Stomach smooth muscle (tissue), 2 donors: ENCODE measurements around the gene DKC1.

ENCODE experiments used
- H3K27ac ChIP-seq: one replicate; pipeline ENCODE4 v1.7.0; 2013; ENCODE audit warnings: mild to moderate bottlenecking, low read length, inconsistent platforms
- H3K27me3 ChIP-seq, 2 donors: one replicate each; pipeline ENCODE4 v1.7.0; 2013; ENCODE audit warnings: low read length in 2 of 2; ENCODE audit not compliant: insufficient read depth in 2 of 2, control insufficient read depth in 1 of 2
- H3K36me3 ChIP-seq, 2 donors: one replicate each; pipeline ENCODE4 v1.7.0; 2013; ENCODE audit warnings: low read length in 2 of 2; ENCODE audit not compliant: control insufficient read depth in 2 of 2, insufficient read depth in 2 of 2
- H3K4me1 ChIP-seq: one replicate; pipeline ENCODE4 v1.7.0; 2013; ENCODE audit warnings: low read length; ENCODE audit not compliant: control insufficient read depth, insufficient read depth
- H3K4me3 ChIP-seq, 2 donors: one replicate each; pipeline ENCODE4 v1.7.0; 2013; ENCODE audit warnings: low read length in 2 of 2
- H3K9ac ChIP-seq, 2 donors: one replicate each; pipeline ENCODE4 v1.7.0; 2013; ENCODE audit warnings: low read length in 2 of 2, mild to moderate bottlenecking in 1 of 2
- H3K9me3 ChIP-seq, 2 donors: one replicate each; pipeline ENCODE4 v1.7.0; 2013; ENCODE audit warnings: low read length in 2 of 2; ENCODE audit not compliant: control insufficient read depth in 2 of 2
- donor health status: healthy.
- donor health status: Pancreatic carcinoma.

DKC1 gene

DNA sequence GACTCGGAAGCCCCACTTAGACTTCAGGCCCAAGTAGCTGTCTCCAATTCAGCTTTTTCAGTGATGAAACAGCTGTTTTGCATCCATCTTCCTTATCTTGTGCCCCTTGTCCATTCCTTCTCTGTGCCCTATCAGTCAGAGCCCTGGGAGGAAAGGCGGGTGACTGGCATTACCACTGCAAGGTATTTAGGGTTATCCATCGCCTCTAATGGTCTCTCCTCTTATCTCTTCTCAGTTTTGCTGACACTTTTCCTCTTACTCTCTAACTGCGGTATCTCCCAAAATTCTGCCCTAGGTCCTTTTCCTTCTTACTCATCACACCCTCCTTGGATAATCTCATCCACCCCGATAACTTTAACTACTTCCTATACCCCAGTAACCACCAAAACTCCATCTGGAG, 25.5 kb upstream of the DKC1 start:
- H3K4me3 ChIP-seq, result no peak overlapping the region
- H3K27ac ChIP-seq, result peak overlapping the region; percentile 69
- H3K4me1 ChIP-seq, result peaks cover 39% of the 10 kb centered on the region
- H3K9ac ChIP-seq, result peak overlapping the region in 1 of 2 donors; percentile 10
- no peaks in the 10 kb centered on the region for H3K9me3 ChIP-seq
- H3K27me3 ChIP-seq, result peaks cover 0 to 2% of the 10 kb centered on the region in 2 donors
- H3K36me3 ChIP-seq, result no peaks in the 10 kb centered on the region

DNA sequence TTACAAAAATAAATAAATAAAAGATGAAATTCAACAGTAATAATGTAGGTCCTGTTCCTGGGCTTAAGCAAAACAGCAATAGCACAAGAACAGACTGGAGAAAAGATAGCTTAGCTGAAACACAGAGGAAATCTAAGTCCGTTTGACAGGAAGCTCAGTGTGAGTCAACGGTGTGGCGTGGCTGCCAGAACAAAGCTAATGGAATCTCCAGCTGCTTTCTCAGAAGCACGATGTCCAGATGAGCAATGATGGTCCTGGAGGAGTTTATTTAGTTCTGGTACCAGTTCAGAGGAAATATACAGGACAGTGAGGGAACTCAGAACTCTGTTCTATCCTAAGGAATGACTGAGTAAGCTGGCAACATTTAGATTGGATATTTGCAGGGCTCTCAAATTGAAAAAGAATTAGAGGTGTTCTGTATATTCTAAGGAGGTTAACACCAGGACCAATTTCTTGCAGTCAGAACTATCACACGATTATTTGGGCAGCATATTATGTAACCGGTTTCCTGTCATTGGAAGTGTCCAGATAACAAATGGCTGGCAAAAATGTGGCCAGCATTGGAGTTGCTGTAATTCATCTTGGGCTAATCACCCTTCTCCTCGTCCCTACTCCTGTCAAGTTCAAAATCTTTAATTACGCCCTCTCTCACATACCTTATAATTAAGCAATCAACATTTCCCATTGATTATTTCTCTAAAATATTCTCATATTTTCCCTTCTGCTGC, 24.5 kb upstream of the DKC1 start:
- Histone ChIP-seq H3K4me1 (peaks cover 29% of the 10 kb centered on the region), H3K27me3 (peaks cover 0 to 2% of the 10 kb centered on the region in 2 donors), H3K36me3 (no peaks in the 10 kb centered on the region), H3K4me3 (no peak overlapping the region), H3K27ac (peak overlapping the region; percentile 37), H3K9me3 (no peaks in the 10 kb centered on the region), H3K9ac (peak overlapping the region in 1 of 2 donors; percentile 1)

DNA sequence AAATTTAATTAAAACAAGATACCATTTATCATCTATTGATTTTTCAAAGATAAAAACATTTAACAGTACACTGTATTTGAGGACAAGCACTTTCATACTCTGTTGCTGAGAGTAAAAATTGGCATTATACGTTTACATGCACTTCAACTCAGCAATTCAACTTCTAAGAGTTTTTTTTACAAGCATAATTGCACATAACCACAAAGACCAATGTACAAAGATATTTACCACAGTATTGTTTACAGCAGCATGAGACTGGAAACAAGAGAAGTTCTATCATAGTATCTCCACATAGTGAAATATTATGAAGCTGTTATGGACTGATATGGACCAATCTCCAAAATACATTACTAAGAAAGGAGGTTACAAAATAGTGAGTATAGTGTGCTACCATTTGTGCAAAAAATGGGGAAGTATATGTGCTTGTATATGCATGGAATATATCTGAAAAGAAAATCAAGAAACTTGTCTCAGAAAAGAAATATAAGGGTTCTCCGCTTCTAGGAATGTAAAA, 22.7 kb upstream of the DKC1 start:
- Histone ChIP-seq H3K4me3 (no peak overlapping the region), H3K27ac (no peak overlapping the region), H3K4me1 (peaks cover 20% of the 10 kb centered on the region), H3K9me3 (no peaks in the 10 kb centered on the region), H3K27me3 (peaks cover 0 to 2% of the 10 kb centered on the region in 2 donors), H3K36me3 (no peaks in the 10 kb centered on the region), H3K9ac (no peak overlapping the region)

DNA sequence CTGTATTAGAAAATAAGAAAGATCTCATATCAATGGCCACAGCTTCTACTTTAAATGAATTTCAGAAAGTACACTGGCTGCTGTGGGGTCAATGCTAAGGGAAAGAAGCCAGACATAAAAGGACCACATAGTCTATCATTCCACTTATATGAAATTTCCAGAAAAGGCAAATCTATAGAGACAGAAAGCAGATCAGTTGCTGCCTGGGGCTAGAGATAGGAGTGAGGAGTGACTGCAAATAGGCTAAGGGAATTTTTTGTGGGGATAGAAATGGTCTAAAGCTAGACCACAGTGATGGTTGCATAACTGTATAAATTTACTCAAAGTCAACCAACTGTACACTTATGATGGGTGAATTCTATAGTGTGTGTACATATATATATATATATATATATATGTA, 20.1 kb upstream of the DKC1 start:
- H3K4me3 ChIP-seq, result no peak overlapping the region
- H3K27me3 ChIP-seq, result no peaks in the 10 kb centered on the region
- H3K9ac ChIP-seq, result no peak overlapping the region
- H3K9me3 ChIP-seq, result no peaks in the 10 kb centered on the region
- H3K4me1 ChIP-seq, result no peaks in the 10 kb centered on the region
- H3K36me3 ChIP-seq, result no peaks in the 10 kb centered on the region
- H3K27ac ChIP-seq, result no peak overlapping the region

DNA sequence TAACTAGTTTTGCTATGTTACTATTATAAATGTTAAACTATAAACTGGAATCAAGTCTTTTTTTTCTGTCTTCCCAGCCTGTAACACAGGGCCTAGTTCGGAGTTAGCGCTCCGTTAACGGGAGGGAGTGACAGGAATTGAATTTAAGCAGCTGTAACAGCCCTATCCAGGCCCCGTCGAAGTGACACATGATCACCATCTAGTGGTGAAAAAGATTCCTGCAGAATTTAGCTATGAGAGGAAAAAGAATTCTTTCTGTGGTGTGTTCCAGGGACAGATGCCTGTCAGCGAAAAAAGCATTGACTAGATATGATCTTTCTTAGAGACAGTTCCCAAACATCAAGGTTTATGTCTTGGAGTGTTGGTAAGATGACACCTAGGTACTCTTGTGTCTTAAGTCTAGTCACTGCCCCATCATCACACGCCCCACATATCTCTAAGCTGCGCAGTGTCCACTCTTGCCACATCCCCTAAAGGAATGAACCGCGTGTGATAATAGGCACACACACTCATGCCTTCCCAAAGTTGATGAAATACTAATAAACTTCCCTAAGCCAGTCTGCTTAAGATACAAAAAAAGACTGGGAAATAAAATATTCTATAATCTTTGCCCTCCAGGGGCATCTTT, 13.8 kb upstream of the DKC1 start:
- H3K4me1 ChIP-seq, result peaks cover 9% of the 10 kb centered on the region
- H3K9ac ChIP-seq, result no peak overlapping the region
- H3K9me3 ChIP-seq, result peaks cover 0 to 2% of the 10 kb centered on the region in 2 donors
- no peak overlapping the region for H3K27ac ChIP-seq
- H3K36me3 ChIP-seq, result no peaks in the 10 kb centered on the region
- peak overlapping the region in 1 of 2 donors; percentile 29 for H3K4me3 ChIP-seq
- H3K27me3 ChIP-seq, result peaks cover 0 to 2% of the 10 kb centered on the region in 2 donors

DNA sequence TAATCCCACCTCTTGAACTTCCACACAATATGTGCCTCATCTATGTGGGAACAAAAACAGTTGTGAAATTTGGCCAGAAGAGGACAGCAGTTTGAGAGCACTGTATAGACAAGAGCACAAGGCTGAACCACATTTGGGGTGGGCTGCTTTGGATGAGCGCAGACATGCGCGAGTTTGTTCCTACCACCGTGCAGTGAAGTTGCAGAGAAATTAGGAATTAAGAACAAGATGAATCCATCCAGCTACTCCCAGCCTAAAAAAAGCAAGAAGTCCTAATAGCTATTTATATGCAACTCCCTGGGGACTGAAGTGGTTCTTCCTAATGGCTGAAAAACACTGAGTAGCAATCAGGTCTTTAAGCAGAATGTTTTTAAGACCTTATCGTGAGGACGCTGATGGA, 12.8 kb upstream of the DKC1 start:
- H3K9ac ChIP-seq, result peak overlapping the region in 1 of 2 donors; percentile 64
- H3K9me3 ChIP-seq, result peaks cover 0 to 2% of the 10 kb centered on the region in 2 donors
- no peak overlapping the region for H3K27ac ChIP-seq
- no peaks in the 10 kb centered on the region for H3K36me3 ChIP-seq
- peaks cover 9% of the 10 kb centered on the region for H3K4me1 ChIP-seq
- peaks cover 0 to 2% of the 10 kb centered on the region in 2 donors for H3K27me3 ChIP-seq
- H3K4me3 ChIP-seq, result peak overlapping the region; percentile 74 to 80

DNA sequence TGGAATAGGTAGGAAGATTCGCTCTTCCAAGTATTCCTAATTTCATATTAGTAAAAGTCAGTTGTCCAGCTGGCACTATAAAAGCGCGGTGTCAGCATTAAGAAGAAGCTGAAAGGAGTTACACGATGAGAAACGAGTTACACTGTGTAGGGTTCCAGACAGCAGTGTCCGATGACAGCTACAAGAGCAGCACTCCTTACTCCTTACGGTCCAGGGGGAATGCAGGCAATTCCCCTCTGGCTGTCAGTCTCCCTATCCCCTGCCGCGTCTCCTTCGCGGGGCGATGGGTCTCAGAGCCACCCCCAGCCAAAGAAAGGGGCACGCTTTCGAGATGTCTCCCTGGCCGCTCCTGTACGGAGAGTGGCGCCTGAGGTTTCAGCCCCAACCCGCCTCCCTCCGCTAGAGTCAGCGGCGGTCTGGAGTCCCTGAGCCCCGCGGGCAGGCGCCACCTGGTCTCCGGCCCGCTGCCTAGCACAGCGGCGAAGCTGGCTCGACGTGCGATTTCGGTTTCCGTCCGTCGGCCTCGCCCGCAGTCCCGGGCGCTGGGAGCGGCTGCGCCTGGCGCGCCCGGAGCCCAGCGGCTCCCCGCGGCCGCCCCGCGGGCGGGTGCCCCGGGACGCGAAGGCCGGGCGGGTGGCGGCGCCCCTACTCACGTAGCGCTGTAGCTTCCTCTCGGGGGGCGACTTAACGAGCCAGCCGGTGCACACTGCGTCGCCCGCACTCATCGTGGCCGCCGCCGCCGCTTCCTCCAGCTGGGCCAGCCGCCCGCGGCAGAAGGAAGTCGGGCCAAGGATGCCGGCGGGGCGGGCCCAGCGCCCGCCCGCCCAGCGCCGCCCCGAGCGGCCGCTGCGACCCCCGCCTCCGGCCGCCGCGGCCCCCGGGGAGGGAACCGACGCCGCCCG, 12.1 kb upstream of the DKC1 start, which contains the start of gene GAB3:
Gene GAB3, minus strand, starts transcription at position 777 of the 902 bp plus-strand sequence. Its CDS starts 52 bp downstream, at position 725.
- peak within 1 kb of the TSS; percentile 0 to 64 for H3K9ac ChIP-seq
- H3K27ac ChIP-seq, result no peak within 1 kb of the TSS
- H3K4me1 ChIP-seq, result peaks cover 9% of the 10 kb centered on the region
- H3K9me3 ChIP-seq, result peaks cover 0 to 2% of the 10 kb centered on the region in 2 donors
- peaks cover 0 to 2% of the 10 kb centered on the region in 2 donors for H3K27me3 ChIP-seq
- peak within 1 kb of the TSS; percentile 74 to 80 for H3K4me3 ChIP-seq
- H3K36me3 ChIP-seq, result no peaks in the 10 kb centered on the region

DNA sequence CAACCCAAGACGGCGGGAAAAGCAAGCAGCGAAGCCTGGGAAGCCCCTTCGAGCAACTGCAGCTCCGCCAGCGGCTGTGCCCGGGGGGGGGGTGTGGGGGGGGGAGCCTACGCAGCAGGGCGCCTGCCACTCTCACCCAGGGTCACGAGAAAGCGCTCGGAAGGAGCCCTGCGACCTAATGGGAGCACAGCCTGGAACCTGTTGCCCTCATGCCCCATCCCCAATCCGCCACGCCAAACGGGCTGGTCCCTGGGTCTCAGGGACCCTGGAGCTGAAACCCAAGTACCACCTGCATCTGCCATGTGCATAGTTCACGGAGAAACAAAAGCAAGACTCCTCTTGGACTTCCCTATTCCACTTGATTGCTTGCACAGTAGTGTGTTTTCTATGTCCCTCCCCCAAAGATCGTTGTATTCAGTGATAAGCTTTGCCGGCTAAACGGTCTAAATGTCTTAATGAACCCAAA, 11.4 kb upstream of the DKC1 start:
- Histone ChIP-seq H3K4me3 (peak overlapping the region in 1 of 2 donors; percentile 74), H3K27ac (no peak overlapping the region), H3K27me3 (peaks cover 0 to 2% of the 10 kb centered on the region in 2 donors), H3K4me1 (peaks cover 9% of the 10 kb centered on the region), H3K9ac (no peak overlapping the region), H3K9me3 (peaks cover 0 to 2% of the 10 kb centered on the region in 2 donors), H3K36me3 (no peaks in the 10 kb centered on the region)

DNA sequence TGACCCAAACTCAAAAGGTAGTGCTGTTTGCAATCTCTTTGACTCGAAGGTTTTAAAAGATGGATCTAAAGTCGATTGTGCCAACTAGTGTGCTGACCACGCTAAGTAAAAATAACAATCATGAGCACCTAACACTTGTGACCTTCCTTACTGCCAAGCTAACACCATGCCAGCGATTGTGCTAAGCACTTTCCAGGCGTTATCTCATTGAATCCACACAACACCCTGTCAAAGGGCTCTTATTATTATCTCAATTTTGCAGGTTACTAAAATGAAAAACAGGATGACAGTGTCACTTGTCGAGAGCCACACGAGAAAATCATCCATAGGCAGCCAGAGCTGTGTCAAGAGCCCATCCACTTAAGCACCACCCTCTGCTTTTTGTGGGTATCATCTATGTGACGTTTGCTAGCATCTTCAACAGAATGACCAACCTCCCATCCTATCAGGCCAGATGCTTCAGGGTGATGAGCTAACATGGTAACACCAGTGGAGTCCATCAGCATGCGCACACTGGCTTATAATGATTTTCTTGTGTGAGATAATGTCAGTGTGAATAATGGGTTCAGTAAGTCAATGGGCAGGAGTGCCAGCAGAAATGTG, 10.9 kb upstream of the DKC1 start:
- Histone ChIP-seq H3K36me3 (no peaks in the 10 kb centered on the region), H3K4me1 (peaks cover 9% of the 10 kb centered on the region), H3K9ac (no peak overlapping the region), H3K27me3 (peaks cover 0 to 2% of the 10 kb centered on the region in 2 donors), H3K27ac (no peak overlapping the region), H3K4me3 (no peak overlapping the region), H3K9me3 (peaks cover 0 to 2% of the 10 kb centered on the region in 2 donors)

DNA sequence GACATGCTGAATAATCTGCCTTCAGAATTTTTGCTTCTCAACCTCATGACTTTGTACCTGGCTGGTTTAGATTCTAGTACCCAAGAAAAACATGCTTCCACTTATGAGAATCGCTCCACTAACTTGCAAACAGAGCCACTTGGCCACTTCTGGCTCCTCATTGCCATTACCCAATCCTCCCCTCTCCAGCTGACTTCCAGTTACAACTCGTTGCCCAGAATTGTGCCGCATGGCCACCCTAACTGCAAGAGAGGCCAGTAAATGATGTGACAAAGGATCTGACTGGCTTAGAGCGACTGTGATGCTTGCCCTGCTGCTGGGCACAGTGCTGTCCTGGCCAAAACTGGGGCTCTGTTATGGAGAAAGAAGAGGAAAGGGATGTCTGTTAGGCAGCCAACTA, 4.0 kb upstream of the DKC1 start:
- no peaks in the 10 kb centered on the region for H3K27me3 ChIP-seq
- H3K27ac ChIP-seq, result no peak overlapping the region
- no peaks in the 10 kb centered on the region for H3K36me3 ChIP-seq
- H3K9me3 ChIP-seq, result peaks cover 0 to 2% of the 10 kb centered on the region in 2 donors
- H3K9ac ChIP-seq, result no peak overlapping the region
- H3K4me3 ChIP-seq, result no peak overlapping the region
- H3K4me1 ChIP-seq, result peaks cover 10% of the 10 kb centered on the region
